ENCODE results near the gene RHBDL3. TPM values are rescaled to one million over a fixed set of nuclear protein-coding genes. Genes with fewer than 3 reads are reported as not detected.

The RHBDL3 gene
- total RNA-seq, 1 experiment from 2014 or later = not detected

GRCh38 chr17:32342603-32343325, 77.1 kb downstream of the RHBDL3 start:
- H3K4me3 ChIP-seq = peak overlapping the region; percentile 83; the same call in 1 of the 2 replicates
- CTCF ChIA-PET = no interaction called here
- peaks cover 9% of the 10 kb centered on the region; the same call in 1 of the 2 replicates for H3K4me1 ChIP-seq (replicated peaks; ENCODE audit: insufficient read depth)
- H4K20me1 ChIP-seq (ENCODE audit: insufficient read depth) = no peaks in the 10 kb centered on the region
- intact Hi-C loops (cut with micrococcal nuclease; ENCODE audit: unreplicated experiment) = no loop called here
- no TSS peak for BruUV-seq (replicated peaks)
- H3K9me2 ChIP-seq (ENCODE audit: insufficient read depth) = no peaks in the 10 kb centered on the region
- peaks cover 10% of the 10 kb centered on the region; the same call in 1 of the 2 replicates for H3F3A ChIP-seq (ENCODE audit: insufficient read depth, low read depth)
- H3K27ac ChIP-seq = no peak overlapping the region
- no peaks in the 10 kb centered on the region for H3K9me3 ChIP-seq (ENCODE audit: insufficient read depth, low read depth)
- POLR2A ChIA-PET (ENCODE audit: unreplicated experiment) = no interaction called here
- DNase-seq = no peak
- peak overlapping the region; percentile 99 for H3K4me2 ChIP-seq
- no peaks in the 10 kb centered on the region for H3K27me3 ChIP-seq (ENCODE audit: insufficient read depth, low read depth)
- TF ChIP-seq EZH2 (IDR thresholded peaks at IDR 0.05; ENCODE audit: low read depth) (no peak), CTCF (conservative IDR thresholded peaks at IDR 0.05) (no peak)
- H2AFZ ChIP-seq = peak overlapping the region; percentile 87
- peaks cover 11% of the 10 kb centered on the region; the same call in 1 of the 2 replicates for H3K79me2 ChIP-seq (ENCODE audit: low read depth)
- H3K36me3 ChIP-seq (ENCODE audit: low read depth) = peaks cover 5% of the 10 kb centered on the region; the same call in 1 of the 2 replicates

- CTCF ChIA-PET = no interaction called here
- TF ChIP-seq EZH2 (IDR thresholded peaks at IDR 0.05; ENCODE audit: low read depth) (no peak), CTCF (conservative IDR thresholded peaks at IDR 0.05) (no peak)
- no peak overlapping the region for H3K27ac ChIP-seq
Measured at GRCh38 chr17:32345951-32346600, 80.4 kb downstream of the RHBDL3 start.

GRCh38 chr17:32348483-32348800, 82.8 kb downstream of the RHBDL3 start:
- peak overlapping the region; percentile 83; the same call in 1 of the 2 replicates for H3K4me2 ChIP-seq
- no peaks in the 10 kb centered on the region for H3K27me3 ChIP-seq (ENCODE audit: insufficient read depth, low read depth)
- H3K9me2 ChIP-seq (ENCODE audit: insufficient read depth) = no peaks in the 10 kb centered on the region
- DNase-seq = no peak
- no TSS peak for BruUV-seq (replicated peaks)
- no peak for TF ChIP-seq CTCF (conservative IDR thresholded peaks at IDR 0.05)
- TF ChIP-seq EZH2 (IDR thresholded peaks at IDR 0.05; ENCODE audit: low read depth) = no peak
- H3F3A ChIP-seq (ENCODE audit: insufficient read depth, low read depth) = peaks cover 17% of the 10 kb centered on the region; the same call in 1 of the 2 replicates
- no peak overlapping the region for H2AFZ ChIP-seq
- intact Hi-C loops (cut with micrococcal nuclease; ENCODE audit: unreplicated experiment) = no loop called here
- H3K36me3 ChIP-seq (ENCODE audit: low read depth) = peaks cover 17% of the 10 kb centered on the region; the same call in 1 of the 2 replicates
- H4K20me1 ChIP-seq (ENCODE audit: insufficient read depth) = peaks cover 27% of the 10 kb centered on the region
- CTCF ChIA-PET = interaction anchor here (0.5 kb wide), 1 partner anchor 120 kb away, joined by 3 read pairs; no protein-coding TSS in a partner anchor
- no peak overlapping the region for H3K27ac ChIP-seq
- H3K9me3 ChIP-seq (ENCODE audit: insufficient read depth, low read depth) = no peaks in the 10 kb centered on the region
- POLR2A ChIA-PET (ENCODE audit: unreplicated experiment) = interaction anchor here (0.6 kb wide), 1 partner anchor 163 kb away, joined by 3 read pairs; no protein-coding TSS in a partner anchor
- H3K4me1 ChIP-seq (replicated peaks; ENCODE audit: insufficient read depth) = peaks cover 15% of the 10 kb centered on the region; the same call in 1 of the 2 replicates
- H3K79me2 ChIP-seq (ENCODE audit: low read depth) = peaks cover 49% of the 10 kb centered on the region
- no peak overlapping the region; the same call in 1 of the 2 replicates for H3K4me3 ChIP-seq

More at GRCh38 chr17:32345951-32346600, 80.4 kb downstream of the RHBDL3 start:
- H3K79me2 ChIP-seq (ENCODE audit: low read depth) = peaks cover 31% of the 10 kb centered on the region
- H3F3A ChIP-seq (ENCODE audit: insufficient read depth, low read depth) = peaks cover 8% of the 10 kb centered on the region; the same call in 1 of the 2 replicates
- H3K27me3 ChIP-seq (ENCODE audit: insufficient read depth, low read depth) = no peaks in the 10 kb centered on the region
- peaks cover 3% of the 10 kb centered on the region; the same call in 1 of the 2 replicates for H3K4me1 ChIP-seq (replicated peaks; ENCODE audit: insufficient read depth)
- H3K4me3 ChIP-seq = no peak overlapping the region
- no peak overlapping the region for H3K4me2 ChIP-seq
- BruUV-seq (replicated peaks) = no TSS peak
- POLR2A ChIA-PET (ENCODE audit: unreplicated experiment) = no interaction called here
- no peaks in the 10 kb centered on the region for H3K9me3 ChIP-seq (ENCODE audit: insufficient read depth, low read depth)
- DNase-seq = no peak
- no peak overlapping the region for H2AFZ ChIP-seq
- H3K36me3 ChIP-seq (ENCODE audit: low read depth) = no peaks in the 10 kb centered on the region
- intact Hi-C loops (cut with micrococcal nuclease; ENCODE audit: unreplicated experiment) = no loop called here
- H3K9me2 ChIP-seq (ENCODE audit: insufficient read depth) = no peaks in the 10 kb centered on the region
- peaks cover 3% of the 10 kb centered on the region for H4K20me1 ChIP-seq (ENCODE audit: insufficient read depth)

Data from PC-9 (cell line).